Measurements from ENCODE around the gene GMIP.
"Not testable (repeated sequence)": the region's sequence is repeated elsewhere in the genome, so short reads cannot be mapped to it uniquely, and the experiment has no call there.

The GMIP gene, protein sequence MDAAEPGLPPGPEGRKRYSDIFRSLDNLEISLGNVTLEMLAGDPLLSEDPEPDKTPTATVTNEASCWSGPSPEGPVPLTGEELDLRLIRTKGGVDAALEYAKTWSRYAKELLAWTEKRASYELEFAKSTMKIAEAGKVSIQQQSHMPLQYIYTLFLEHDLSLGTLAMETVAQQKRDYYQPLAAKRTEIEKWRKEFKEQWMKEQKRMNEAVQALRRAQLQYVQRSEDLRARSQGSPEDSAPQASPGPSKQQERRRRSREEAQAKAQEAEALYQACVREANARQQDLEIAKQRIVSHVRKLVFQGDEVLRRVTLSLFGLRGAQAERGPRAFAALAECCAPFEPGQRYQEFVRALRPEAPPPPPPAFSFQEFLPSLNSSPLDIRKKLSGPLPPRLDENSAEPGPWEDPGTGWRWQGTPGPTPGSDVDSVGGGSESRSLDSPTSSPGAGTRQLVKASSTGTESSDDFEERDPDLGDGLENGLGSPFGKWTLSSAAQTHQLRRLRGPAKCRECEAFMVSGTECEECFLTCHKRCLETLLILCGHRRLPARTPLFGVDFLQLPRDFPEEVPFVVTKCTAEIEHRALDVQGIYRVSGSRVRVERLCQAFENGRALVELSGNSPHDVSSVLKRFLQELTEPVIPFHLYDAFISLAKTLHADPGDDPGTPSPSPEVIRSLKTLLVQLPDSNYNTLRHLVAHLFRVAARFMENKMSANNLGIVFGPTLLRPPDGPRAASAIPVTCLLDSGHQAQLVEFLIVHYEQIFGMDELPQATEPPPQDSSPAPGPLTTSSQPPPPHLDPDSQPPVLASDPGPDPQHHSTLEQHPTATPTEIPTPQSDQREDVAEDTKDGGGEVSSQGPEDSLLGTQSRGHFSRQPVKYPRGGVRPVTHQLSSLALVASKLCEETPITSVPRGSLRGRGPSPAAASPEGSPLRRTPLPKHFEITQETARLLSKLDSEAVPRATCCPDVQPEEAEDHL

DNA sequence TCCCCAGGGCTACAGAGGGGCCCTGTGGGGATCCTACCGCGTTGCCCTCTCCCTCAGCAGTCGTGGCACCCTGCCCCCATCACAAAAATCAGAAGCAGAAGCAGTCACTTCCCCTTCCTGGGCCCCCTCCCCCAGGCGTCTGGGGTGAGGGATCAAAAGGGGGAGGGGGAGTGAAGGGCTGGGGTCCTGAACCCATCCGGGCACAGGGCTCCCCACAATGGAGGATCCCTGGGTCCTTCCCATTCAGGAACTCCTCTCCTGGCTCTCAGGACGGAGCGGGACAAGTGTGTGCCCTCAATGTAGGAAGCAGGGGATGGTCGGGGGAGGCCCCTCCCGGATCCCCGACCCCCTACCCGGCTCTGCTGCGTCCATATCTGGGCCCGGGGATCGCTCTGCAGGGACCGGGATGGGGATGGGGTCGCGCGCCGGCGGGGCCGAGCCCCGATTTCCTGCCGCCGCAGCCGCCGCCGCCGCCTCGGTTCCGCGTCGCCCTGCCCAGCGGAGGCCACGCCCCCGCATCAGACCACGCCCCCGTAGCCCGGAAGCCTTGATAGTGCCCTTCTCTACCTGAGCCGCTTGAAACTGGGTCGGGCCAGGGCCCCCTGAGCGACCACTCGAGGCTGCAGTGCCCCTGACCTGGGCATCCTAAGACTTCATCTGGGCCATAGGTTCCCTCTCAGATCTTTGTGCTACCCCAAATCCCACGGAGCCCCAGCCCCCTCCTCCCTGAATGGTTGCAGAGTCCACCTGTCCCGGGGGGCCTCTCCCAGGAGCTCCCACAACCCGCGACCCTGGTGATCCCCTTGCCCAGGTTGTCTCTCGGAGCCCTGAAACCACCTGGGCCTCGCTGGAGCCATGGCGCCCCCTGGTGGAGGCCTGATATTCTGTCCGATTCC lies at the start of gene GMIP:
Gene GMIP, minus strand, starts transcription at position 500 of the 896 bp plus-strand sequence. Its CDS starts 128 bp downstream, at position 372.
- DNase-seq: peak; percentile 88 to 91

DNA sequence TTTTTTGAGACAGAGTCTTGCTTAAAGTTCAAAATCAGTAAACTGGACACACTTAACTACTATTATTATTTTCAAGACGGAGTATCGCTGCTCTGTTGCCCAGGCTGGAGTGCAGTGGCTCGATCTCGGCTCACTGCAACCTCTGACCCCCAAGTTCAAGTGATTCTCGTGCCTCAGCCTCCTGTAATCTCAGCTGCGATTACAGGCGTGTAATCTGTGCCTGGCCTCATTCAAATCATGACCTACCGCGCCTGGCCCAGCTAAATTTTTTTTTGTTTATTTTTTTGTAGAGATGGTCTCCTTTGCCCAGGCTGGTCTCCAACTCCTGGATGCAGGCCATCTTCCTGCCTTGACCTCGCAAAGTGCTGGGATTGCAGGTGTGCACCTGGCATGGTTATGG lies 48.2 kb upstream of the GMIP start:
- no peak for DNase-seq

DNA sequence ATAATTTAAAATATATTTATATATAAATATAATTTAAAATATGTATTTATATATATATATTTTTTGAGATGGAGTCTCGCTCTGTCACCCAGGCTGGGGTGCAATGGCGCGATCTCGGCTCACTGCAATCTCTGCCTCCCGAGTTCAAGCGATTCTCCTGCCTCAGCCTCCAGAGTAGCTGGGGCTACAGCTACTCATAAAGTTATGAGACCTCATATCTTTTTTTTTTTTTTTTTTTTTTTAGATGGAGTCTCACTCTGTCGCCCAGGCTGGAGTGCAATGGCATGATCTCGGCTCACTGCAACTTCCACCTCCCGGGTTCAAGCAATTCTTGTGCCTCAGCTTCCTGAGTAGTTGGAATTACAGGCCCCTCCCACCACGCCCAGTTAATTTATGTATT lies 45.6 kb upstream of the GMIP start:
- DNase-seq: not testable (repeated sequence)

DNA sequence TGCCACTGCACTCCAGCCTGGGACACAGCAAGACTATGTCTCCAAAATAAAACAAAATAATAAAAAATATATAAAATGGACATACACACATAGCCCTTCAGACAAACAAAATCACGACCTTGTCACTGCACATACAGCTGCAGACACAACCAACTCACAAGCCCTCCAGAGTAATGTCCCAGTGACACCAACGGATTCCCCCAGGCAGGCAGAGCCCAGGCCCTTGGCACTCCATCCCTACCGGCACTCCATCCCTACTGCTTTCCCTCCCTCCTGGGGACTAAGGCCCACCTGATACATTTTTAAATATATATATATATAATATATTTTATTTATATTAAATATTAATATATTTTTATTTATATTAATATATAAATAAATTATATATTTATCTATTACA lies 43.6 kb upstream of the GMIP start:
- DNase-seq: no peak

DNA sequence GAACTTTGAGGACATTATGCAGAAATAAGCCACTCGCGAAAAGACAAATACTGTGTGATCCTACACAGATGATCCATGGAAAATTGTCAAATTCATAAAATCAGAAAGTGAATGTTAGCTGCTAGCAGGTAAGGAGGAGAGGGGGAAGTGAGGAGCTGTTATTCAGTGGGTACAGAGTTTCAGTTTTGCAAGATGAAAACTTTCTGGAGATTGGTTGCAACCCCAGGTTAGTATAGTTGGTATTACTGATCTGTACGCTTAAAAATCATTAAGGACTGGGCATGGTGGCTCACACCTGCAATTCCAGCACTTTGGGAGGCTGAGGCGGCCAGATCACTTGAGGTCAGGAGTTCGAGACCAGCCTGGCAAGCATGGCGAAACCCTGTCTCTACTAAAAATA lies 43.1 kb upstream of the GMIP start:
- no peak for DNase-seq

DNA sequence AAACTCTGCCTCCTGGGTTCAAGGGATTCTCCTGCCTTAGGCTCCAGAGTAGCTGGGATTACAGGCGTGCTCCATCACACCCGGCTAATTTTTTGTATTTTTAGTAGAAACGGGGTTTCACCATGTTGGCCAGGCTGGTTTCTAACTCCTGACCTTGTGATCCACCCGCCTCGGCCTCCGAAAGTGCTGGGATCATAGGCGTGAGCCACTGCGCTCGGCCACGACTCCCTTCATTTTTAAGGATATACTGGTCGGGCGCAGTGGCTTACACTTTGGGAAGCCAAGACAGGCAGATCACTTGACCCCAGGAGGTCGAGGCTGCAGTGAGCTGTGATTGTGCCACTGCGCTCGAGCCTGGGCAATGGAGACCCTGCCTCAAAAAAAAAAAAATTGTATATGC lies 42.7 kb upstream of the GMIP start:
- DNase-seq: not testable (repeated sequence)

DNA sequence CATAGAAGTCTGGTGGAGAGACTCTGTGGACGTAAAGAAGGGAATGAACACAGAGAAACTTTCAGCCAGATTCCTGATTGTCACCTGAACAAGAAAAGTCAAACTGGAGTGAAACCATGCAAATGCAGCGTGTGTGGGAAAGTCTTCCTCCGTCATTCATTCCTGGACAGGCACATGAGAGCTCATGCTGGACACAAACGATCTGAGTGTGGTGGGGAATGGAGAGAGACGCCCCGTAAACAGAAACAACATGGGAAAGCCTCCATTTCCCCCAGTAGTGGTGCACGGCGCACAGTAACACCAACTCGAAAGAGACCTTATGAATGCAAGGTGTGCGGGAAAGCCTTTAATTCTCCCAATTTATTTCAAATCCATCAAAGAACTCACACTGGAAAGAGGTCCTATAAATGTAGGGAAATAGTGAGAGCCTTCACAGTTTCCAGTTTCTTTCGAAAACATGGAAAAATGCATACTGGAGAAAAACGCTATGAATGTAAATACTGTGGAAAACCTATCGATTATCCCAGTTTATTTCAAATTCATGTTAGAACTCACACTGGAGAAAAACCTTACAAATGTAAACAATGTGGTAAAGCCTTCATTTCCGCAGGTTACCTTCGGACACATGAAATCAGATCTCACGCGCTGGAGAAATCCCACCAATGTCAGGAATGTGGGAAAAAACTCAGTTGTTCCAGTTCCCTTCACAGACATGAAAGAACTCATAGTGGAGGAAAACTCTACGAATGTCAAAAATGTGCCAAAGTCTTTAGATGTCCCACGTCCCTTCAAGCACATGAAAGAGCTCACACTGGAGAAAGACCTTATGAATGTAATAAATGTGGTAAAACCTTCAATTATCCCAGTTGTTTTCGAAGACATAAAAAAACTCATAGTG lies 36.0 kb upstream of the GMIP start:
- no peak for DNase-seq

DNA sequence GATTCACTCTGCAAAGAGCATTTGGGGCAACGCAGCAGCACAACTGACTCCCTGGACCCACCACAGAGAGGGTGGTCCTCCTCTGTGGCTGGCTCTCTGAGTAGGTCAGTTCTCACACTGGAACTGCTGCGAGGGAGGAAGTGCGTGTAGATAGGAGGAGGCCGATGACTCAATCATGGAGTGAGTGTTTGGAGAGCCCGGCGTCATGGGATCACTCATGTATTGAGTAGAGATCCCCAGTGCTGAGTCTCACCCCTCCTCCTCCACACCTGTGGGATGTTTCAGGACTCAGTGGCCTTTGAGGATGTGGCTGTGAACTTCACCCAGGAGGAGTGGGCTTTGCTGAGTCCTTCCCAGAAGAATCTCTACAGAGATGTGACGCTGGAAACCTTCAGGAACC lies 34.1 kb upstream of the GMIP start:
- DNase-seq: no peak

DNA sequence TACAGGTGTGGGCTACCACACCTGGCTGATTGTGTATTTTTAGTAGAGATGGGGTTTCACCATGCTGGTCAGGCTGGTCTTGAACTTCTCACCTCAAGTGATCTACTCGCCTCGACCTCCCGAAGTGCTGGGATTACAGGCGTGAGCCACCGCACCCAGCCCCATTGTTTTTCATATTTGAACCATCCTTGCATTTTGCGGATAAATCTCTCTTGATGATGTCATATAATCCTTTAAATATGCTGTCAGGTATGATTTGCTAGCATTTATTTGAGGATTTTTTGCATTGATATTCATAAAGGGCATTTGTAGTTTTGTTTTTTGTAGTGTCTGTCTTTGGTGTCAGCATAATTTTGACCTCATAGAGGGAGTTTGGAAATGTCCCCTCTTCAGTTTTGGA lies 30.9 kb upstream of the GMIP start:
- DNase-seq: no peak

DNA sequence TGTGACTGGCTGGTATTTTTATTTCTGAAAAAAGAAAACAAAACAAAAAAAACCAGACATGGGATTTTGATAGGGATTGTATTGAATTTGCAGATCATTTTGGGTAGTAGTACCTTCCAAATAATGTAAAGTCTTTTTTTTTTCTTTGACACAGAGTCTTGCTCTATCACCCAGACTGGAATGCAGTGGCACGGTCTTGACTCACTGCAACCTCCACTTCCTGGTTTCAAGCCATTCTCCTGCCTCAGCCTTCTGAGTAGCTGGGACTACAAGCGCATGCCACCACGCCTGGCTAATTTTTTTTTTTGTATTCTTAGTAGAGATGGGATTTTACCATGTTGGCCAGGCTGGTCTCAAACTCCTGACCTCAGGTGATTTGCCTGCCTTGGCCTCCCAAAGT lies 29.4 kb upstream of the GMIP start:
- DNase-seq: no peak

DNA sequence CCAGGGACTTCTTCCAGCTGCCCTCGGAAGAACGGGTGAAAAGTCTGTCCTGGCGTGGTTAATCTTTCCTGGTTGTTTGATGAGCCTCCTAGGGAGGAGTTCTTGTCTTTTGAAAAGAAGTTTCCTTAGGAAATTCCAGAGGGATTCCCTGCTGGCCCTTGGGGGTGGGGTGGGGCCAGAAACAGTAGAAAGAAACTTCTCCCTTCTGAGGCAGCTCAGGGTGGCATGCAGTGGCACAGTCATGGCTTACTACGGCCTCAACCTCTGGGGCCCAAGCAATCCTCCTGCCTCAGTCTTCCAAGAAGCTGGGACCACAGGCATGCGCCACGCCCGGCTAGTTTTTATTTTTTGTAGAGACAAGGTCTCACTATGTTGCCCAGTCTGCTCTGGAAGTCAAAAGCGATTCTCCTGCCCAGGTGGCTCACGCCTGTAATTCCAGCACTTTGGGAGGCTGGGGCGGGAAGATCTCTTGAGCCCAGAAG lies 26.7 kb upstream of the GMIP start:
- no peak for DNase-seq

DNA sequence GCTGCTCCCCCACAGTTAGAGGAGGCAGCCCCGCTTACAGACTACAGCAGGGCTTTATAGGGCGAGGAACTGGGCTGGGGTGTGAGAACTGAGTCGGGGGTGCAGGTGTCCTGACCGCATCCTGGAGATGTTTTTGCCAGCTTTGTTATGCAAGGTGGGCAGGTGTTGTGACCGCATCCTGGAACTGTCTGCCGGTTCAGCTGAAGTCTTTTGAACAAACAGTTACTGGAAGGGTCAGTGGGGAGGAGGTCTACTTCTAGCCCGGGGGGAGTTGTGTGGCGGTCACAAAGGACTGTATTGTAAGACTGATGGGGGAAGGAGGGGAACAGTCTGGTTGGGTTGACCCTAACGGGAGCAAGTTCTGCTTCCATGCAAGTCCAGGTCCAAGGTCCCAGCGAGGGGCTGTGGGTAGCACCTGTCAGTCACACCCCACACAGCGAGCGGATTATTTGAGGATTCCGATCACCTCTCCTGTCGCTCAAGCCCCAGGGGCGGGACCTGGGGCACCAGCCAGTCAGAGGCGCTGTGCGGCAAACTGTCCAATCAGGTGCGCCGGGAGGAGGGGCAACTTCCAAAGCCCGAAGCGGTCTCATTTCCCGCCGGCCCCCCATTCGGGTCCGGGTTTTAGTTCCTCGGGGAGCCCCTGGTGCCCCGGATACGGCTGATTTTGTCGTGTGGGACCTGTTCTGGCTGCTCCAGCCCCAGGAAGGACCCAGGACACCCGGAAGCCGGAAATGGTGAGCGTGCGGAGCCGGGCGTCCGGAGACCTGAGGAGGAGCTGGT lies 25.0 kb upstream of the GMIP start, which contains the start of gene ZNF101:
Gene ZNF101, plus strand, starts transcription at position 610 of the 783 bp plus-strand sequence. Its CDS starts 125 bp downstream, at position 735.
- DNase-seq: peak; percentile 94

DNA sequence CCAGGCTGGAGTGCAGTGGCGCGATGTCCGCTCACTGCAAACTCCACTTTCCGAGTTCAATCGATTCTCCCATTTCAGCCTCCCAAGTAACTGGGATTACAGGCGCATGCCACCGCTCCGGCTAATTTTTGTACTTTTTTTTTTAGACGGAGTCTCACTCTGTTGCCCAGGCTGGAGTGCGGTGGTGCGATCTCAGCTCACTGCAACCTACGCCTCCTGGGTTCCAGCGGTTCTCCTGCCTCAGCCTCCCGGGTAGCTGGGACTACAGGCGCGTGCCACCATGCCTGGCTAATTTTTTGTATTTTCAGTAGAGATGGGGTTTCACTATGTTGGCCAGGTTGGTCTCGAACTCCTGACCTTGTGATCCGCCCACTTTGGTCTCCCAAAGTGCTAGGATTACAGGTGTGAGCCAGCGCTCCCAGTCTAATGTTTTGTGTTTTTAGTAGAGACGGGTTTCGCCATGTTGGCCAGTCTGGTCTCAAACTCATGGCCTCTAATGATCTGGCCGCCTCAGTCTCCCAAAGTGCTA lies 22.0 kb upstream of the GMIP start:
- DNase-seq: not testable (repeated sequence)

DNA sequence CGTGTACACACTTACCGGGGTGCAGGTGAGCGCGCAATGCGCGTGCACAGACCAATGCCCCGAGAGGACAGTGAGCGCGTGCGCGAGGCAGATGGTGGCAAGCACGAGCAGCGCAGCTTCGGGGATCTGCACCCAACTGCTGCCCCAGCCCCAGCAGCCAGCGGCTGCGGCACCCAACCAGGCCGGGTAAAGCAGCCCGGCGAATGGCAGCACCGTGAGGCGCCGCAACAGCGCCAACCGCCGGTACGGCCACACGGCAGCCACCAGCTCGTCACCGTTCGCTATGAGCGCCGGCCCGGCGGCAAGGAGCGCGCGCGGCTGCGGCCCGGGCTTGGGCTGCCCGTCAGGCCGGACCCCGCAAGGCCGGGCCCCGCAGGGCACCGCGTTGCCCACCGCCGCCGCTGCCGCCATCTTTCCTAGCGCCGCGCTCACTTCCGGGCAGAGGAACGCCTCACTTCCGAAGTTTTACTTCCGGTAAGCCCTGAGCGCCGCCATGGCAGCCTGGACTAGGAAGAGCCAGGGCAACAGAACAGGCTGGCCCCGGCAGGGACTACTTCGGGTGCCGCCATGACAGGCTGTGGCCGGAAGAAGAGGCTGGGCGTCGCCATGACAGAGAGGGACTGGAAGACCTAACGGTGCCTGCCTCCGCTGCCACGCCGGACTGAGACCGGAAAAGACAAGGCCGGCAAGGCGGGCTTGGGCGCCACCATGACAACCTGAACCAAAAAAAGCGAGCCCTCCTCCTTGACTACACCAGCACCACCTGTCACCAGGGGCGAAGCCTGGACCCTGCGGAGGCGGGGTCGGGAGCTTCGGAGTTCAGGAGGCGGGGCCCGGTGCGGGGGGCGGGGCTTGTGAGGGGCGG lies 20.0 kb upstream of the GMIP start, which contains the start of gene ATP13A1:
Gene ATP13A1, minus strand, starts transcription at position 421 of the 865 bp plus-strand sequence. Its CDS starts 10 bp downstream, at position 411.
- DNase-seq: peak; percentile 97 to 99

DNA sequence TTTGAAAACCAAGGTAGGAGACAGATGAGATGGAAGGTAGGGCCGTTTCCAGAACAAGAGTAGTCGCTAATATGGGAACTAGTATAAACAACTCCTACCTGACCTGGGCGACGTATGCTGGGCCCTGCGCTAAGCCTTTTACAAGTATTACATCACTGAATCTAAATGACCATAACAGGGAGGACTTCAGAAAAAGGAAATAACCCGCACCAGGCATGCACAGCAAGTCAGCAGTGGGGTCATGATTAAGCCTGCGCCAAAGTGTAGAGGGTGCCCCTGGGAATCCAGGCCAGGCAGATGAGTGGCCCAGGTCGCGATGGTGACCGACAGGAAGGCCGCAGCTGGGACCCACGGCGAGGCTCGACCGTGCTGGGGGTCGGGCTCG lies 19.4 kb upstream of the GMIP start:
- no peak for DNase-seq

DNA sequence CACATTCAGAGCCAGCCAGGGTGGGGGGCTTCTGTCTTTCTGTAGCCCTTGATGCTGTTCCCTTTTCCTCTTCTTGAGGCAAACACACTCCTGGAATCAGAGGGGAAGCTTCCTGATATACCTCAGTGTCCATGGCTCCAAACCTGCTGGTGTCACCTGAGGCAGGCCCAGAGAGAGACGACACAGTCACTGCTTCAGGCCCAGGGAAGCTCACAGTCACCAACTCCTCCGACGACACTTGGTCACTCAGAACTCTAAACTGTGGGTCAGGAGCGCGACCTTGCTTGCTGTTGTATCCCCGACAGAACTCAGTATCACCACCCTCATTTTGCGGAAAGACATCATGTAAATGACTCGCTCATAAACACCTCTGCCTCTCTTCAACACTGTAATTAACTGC lies 18.9 kb upstream of the GMIP start:
- no peak for DNase-seq

DNA sequence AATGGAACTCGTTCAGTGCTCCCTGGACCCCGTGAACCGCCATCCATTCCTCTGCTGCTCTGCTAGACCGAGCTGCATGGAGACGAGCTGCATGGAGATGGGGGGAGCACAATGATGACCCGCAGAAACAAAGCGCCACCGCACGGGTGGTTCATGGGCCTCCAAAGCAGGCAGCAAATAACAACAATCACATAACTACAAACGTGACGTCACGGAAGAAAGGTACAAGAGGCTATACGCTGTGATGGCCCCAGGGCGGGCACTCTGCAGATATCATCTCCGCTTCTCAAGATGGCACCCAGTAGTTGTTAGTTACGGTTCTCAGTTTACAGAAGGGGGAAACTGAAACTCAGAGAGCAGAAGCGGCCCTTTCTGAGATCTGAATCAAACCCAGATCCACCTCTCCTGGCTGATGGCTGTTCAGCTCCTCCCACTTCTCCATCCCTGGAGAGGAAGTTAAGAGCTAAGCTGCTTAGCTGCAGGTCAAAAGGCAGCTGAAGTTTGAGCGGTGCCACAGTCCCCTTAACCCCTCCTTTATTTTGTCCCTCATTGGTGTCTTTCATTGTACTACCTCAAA lies 18.3 kb upstream of the GMIP start:
- DNase-seq: peak; percentile 71

DNA sequence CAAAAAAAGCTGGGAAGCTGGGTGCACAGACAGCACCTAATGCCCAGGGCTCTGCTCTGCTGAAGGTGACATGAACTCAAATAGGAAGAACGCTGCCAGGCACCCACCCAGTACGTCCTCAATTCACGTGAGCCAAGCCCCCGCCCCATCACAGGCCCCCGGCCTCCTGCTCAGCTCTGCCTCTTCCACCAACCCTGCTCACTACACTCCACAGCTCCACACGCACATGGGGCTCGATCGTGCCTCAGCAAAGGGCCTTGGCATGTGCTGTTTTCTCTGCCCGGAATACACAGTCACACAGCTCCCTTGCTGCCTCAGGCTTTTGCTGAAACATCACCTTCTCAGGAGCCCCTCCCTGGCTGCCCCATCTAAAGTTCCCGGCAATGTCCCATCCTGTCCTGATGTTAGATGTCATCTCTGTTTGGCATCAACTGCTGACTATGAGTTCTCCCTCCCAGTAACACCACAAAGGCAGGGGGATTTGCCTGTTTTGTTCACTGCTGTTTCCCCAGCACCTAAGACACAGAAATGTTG lies 17.8 kb upstream of the GMIP start:
- DNase-seq: no peak

All from CD4-positive, alpha-beta T cell treated with Interleukin-1 beta for 1 hour (primary cell).